ENCODE measurements around the gene CDKN2B-AS1.

The CDKN2B-AS1 gene

GRCh38 chr9:22005702-22006606, 11.4 kb downstream of the CDKN2B-AS1 start:
- DNase-seq (ENCODE audit: low spot score), result no peak

- DNase-seq (ENCODE audit: low spot score), result no peak
These were observed 13.8 kb downstream of the CDKN2B-AS1 start for GRCh38 chr9:22008384-22008716.

- peak; percentile 86 for DNase-seq (ENCODE audit: low spot score)
These were observed 14.3 kb downstream of the CDKN2B-AS1 start, which contains the start of gene CDKN2B for GRCh38 chr9:22008717-22009505. TSS of gene CDKN2B (minus strand) at chr9:22009305. CDS start at chr9:22008953, 352 bp downstream.

GRCh38 chr9:22009506-22009867, 14.9 kb downstream of the CDKN2B-AS1 start:
- no peak for DNase-seq (ENCODE audit: low spot score)

GRCh38 chr9:22010866-22011625, 16.5 kb downstream of the CDKN2B-AS1 start:
- no peak for DNase-seq (ENCODE audit: low spot score)

- no peak for DNase-seq (ENCODE audit: low spot score)
These were observed 27.8 kb downstream of the CDKN2B-AS1 start for GRCh38 chr9:22022396-22022795.

- DNase-seq (ENCODE audit: low spot score), result no peak
These were observed 32.1 kb downstream of the CDKN2B-AS1 start for GRCh38 chr9:22026696-22027095.

GRCh38 chr9:22028394-22028793, 33.8 kb downstream of the CDKN2B-AS1 start:
- DNase-seq (ENCODE audit: low spot score), result no peak

- DNase-seq (ENCODE audit: low spot score), result no peak
These were observed 34.6 kb downstream of the CDKN2B-AS1 start for GRCh38 chr9:22029231-22029630.

GRCh38 chr9:22030101-22030598, 35.6 kb downstream of the CDKN2B-AS1 start:
- no peak for DNase-seq (ENCODE audit: low spot score)

- no peak for DNase-seq (ENCODE audit: low spot score)
These were observed 37.2 kb downstream of the CDKN2B-AS1 start for GRCh38 chr9:22031655-22032411.

GRCh38 chr9:22033012-22033630, 38.5 kb downstream of the CDKN2B-AS1 start:
- DNase-seq (ENCODE audit: low spot score), result no peak

- no peak for DNase-seq (ENCODE audit: low spot score)
These were observed 41.0 kb downstream of the CDKN2B-AS1 start for GRCh38 chr9:22035591-22036011.

GRCh38 chr9:22036866-22037626, 42.5 kb downstream of the CDKN2B-AS1 start:
- no peak for DNase-seq (ENCODE audit: low spot score)

- no peak for DNase-seq (ENCODE audit: low spot score)
These were observed 43.5 kb downstream of the CDKN2B-AS1 start for GRCh38 chr9:22037954-22038690.

GRCh38 chr9:22039258-22039657, 44.7 kb downstream of the CDKN2B-AS1 start:
- no peak for DNase-seq (ENCODE audit: low spot score)

GRCh38 chr9:22040760-22041159, 46.2 kb downstream of the CDKN2B-AS1 start:
- DNase-seq (ENCODE audit: low spot score), result no peak

GRCh38 chr9:22041344-22041743, 46.8 kb downstream of the CDKN2B-AS1 start:
- DNase-seq (ENCODE audit: low spot score), result no peak

- no peak for DNase-seq (ENCODE audit: low spot score)
These were observed 47.2 kb downstream of the CDKN2B-AS1 start for GRCh38 chr9:22041775-22042174.

All from left forelimb (tissue), 1 donor.